GM12874 (cell line): Measurements from ENCODE around the gene C11orf52.

Experiments
- TF ChIP-seq, protein P1 (sequence below): IDR thresholded peaks from 2 replicates; pipeline ENCODE4 v1.5.1; 2011; ENCODE audit warnings: low read depth, mild to moderate bottlenecking, control low read depth, low read length, moderate library complexity; ENCODE audit not compliant: insufficient read depth

Gene C11orf52

DNA sequence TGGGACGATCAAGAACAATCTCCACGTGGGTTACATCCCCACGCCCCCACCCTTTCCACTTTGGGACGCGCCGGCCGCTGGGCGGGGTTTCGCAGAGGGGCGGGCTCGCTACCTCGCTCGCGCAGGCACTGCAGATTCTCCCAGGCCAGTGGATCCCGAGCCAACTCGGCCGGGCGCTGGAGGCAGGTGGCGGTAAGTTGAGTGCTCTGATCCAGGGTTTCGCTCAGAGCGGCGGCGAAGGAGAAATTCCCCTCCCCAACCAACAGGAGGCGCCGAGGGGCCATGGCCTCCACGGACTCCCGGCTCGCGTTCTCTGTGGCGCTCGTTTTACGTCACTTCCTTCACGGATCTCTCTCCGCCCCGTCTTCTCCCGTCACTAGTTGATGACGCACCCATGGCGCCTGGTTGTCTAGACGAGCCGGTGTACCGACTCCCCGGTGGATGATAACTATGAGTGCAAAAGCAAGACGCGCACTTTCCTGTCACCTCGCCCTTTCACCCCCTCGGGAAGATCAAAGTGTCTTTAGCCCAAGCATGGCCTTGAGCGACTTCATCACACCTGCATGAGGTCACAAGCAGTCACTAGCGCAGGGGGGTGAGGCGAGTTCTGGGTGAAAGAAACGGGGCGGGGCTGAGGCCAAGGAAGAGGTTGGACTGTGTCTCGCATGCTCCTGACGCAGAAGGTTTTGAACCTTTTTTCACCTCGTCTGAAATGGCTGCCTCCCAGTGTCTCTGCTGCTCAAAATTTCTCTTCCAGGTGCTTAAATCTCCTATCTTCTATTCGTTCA is 39.7 kb upstream of the C11orf52 start, which contains the start of the genes CFAP68 and FDXACB1:
Gene CFAP68, plus strand, starts transcription at position 693 of the 788 bp plus-strand sequence. Its CDS starts 20 bp downstream, at position 713.
Gene FDXACB1, minus strand, starts transcription at position 317 of the 788 bp plus-strand sequence. Its CDS starts 33 bp downstream, at position 284.
- TF ChIP-seq, protein P1, sequence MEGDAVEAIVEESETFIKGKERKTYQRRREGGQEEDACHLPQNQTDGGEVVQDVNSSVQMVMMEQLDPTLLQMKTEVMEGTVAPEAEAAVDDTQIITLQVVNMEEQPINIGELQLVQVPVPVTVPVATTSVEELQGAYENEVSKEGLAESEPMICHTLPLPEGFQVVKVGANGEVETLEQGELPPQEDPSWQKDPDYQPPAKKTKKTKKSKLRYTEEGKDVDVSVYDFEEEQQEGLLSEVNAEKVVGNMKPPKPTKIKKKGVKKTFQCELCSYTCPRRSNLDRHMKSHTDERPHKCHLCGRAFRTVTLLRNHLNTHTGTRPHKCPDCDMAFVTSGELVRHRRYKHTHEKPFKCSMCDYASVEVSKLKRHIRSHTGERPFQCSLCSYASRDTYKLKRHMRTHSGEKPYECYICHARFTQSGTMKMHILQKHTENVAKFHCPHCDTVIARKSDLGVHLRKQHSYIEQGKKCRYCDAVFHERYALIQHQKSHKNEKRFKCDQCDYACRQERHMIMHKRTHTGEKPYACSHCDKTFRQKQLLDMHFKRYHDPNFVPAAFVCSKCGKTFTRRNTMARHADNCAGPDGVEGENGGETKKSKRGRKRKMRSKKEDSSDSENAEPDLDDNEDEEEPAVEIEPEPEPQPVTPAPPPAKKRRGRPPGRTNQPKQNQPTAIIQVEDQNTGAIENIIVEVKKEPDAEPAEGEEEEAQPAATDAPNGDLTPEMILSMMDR: peak; percentile 98

- TF ChIP-seq, protein P1: no peak
Measured at GRCh38 chr11:111879637-111879960, 39.1 kb upstream of the C11orf52 start.

DNA sequence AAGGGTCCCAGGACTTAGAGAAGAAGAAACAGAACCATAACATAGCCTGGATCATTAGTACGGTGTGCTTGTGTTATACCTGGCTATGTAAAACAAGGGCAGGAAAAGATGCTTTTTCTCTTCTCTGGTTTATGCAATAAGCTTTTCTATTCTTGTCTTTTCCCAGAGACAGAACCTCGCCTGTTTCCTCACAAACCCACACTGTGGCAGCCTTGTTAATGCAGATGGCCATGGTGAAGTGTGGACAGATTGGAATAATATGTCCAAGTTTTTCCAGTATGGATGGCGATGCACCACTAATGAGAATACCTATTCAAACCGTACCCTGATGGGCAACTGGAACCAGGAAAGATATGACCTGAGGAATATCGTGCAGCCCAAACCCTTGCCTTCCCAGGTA is 36.5 kb upstream of the C11orf52 start:
- TF ChIP-seq, protein P1: no peak

DNA sequence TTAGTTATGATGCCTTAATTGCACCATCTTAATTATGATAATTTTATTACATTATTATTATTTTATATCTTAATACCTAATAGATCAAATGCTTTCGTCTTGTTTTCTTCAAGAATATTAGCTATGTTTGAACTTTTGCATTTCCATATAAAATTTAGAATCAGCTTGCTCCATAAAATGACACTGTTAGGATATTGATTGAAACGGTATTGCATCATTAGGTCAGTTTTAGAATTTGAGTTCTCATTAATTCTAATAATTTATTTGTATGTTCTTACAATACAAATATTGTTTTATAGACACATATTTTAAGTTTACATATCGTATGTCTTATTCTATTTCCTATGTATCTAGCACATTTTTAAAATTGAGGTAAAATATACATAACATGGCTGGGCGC is 32.7 kb upstream of the C11orf52 start:
- TF ChIP-seq, protein P1: no peak

- TF ChIP-seq, protein P1: no peak
Measured at GRCh38 chr11:111886844-111887243, 31.9 kb upstream of the C11orf52 start.

DNA sequence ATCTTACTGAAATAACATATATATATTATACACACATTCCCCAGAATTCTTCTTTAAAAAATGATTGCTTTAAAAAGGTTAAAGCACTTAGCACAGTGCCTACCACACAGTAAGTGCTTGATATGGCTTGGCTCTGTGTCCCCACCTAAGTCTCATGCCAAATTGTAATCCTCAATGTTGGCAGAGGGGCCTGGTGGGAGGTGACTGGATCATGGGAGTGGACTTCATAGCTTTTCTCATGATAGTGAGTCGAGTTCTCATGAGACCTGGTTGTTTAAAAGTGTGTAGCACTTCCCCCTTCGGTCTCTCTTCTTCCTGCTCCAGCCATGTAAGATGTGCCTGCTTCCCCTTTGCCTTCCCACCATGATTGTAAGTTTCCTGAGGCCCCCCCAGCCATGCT is 13.3 kb upstream of the C11orf52 start:
- TF ChIP-seq, protein P1: no peak

- TF ChIP-seq, protein P1: no peak
Measured at GRCh38 chr11:111906680-111907079, 12.0 kb upstream of the C11orf52 start.
